ENCODE data around the gene SHISA7. TPM values are rescaled to one million over a fixed set of nuclear protein-coding genes. Genes with fewer than 3 reads are reported as not detected.
A peak's percentile ranks its signal among the peaks of the same experiment; 100 is the strongest.

SHISA7 gene
- not detected for total RNA-seq
- not detected for total RNA-seq (2013)
- 0 to 0.08 (median 0) reads per million in 29 experiments for total RNA-seq

DNA sequence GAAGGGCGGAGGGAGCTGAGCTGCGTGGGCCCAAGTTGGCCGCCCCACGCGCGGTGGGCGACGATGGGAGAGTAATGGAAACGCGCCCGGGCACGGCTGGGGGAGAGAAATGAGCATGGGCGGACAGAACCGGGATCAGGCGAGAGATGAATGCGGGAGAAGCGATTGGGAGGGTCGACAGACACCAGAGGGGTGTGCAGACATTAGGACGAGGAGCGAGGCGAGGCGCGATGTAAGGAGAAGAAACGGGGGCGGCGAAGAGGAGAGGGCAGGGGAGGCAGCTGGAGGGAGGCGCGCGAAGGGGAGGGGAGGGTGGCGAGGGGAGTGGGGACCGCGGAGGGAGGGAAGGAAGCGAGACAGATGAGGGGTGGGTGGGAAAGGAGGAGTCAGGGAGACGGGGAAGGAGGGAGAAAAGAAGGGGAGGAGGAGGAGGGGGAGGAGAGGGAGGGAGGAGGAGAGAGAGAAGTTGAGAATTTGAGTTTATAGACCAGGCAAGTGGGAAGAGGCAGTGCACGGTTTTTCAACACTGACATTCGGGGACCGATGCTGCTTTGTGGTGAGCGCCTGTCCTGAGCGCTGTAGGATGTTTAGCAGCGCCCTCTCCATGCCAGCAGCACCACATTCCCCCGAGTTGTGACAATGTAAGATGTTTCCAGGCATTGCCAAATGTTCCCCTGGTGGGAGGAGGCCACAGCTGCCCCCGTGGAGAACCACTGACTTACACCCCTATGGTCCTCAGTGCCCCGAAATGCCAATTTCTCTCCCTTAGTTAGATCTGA is at the start of gene SHISA7:
Gene SHISA7 (minus strand): TSS at position 256 of the 779 bp plus-strand sequence. CDS start 437 bp downstream, outside the sequence.
- Histone ChIP-seq H3K9me3 (no peaks in the 10 kb centered on the region), H3K27me3 (replicated peaks in 1 of 2; ENCODE audit: control insufficient read depth in 2 of 2, extremely low read depth in 1 of 2, insufficient read depth in 2 of 2, low read length in 1 of 2) (peaks cover 16 to 89% of the 10 kb centered on the region in 2 experiments), H3K4me1 (ENCODE audit: control insufficient read depth in 1 of 2, extremely low read depth in 1 of 2, insufficient read depth in 2 of 2, low read length in 2 of 2) (peaks cover 4 to 29% of the 10 kb centered on the region in 2 experiments), H3K27ac (ENCODE audit: low read length) (no peak within 1 kb of the TSS), H3K4me3 (ENCODE audit: control insufficient read depth in 1 of 2, extremely low read depth in 1 of 2, low read length in 1 of 2) (no peak within 1 kb of the TSS), H3K36me3 (ENCODE audit: control insufficient read depth in 2 of 2, extremely low read depth in 1 of 2, insufficient read depth in 1 of 2, low read length in 1 of 2) (no peaks in the 10 kb centered on the region)
- 3% methylated on average over 33 of the region's 43 CpGs for WGBS (ENCODE audit: insufficient coverage)
- H3K27ac Mint-ChIP-seq: no peak within 1 kb of the TSS
- CTCF ChIA-PET: no interaction called here
- H3K9me3 Mint-ChIP-seq: no peaks in the 10 kb centered on the region
- POLR2A ChIA-PET: no interaction called here
- H3K36me3 Mint-ChIP-seq: no peaks in the 10 kb centered on the region
- ATAC-seq (replicated peaks in 1 of 4): no peak
- peaks cover 53 to 63% of the 10 kb centered on the region in 2 donors for H3K27me3 Mint-ChIP-seq
- peaks cover 19 to 32% (median 28%) of the 10 kb centered on the region in 3 donors for H3K4me1 Mint-ChIP-seq
- H3K4me3 Mint-ChIP-seq: peak within 1 kb of the TSS in 1 of 3 donors; percentile 72
- no peak for DNase-seq

DNA sequence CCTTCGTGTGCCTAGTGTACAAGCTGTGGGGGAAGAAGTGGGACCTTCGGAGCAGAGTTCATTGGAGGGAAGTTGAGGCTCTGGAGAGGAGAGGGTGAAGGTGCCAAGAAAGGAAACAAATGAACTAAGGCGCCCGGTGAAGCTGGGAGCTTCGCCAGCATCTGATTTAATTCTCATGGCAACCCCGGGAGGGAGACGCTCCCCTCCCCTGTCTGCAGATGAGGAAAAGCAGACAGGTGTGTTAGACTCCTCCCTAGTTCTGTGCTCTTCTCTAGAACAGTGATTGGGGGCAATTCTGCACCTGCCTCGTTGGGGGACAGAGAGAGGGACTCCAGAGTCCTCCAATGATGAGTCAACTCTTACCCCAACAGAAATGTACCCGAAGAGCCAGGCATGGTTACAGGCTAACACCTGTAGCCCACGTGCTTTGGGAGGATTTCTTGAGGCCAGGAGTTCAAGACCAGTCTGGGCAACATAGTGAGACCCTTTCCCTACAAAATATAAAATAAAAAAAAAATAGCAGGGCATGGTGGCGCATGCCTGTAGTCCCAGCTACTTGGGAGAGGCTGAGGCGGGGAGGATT is 49.4 kb upstream of the SHISA7 start:
- ChIA-PET CTCF (no interaction called here), POLR2A (no interaction called here)
- no peaks in the 10 kb centered on the region for H3K36me3 Mint-ChIP-seq
- no peak overlapping the region for H3K27ac ChIP-seq (ENCODE audit: low read length)
- peaks cover 0 to 3% (median 0%) of the 10 kb centered on the region in 3 donors for H3K4me1 Mint-ChIP-seq
- H3K9me3 Mint-ChIP-seq: no peaks in the 10 kb centered on the region
- H3K4me1 ChIP-seq (ENCODE audit: control insufficient read depth in 1 of 2, extremely low read depth in 1 of 2, insufficient read depth in 2 of 2, low read length in 2 of 2): peaks cover 0 to 3% of the 10 kb centered on the region in 2 experiments
- H3K4me3 Mint-ChIP-seq: no peak overlapping the region
- peaks cover 4 to 19% of the 10 kb centered on the region in 2 donors for H3K27me3 Mint-ChIP-seq
- no peaks in the 10 kb centered on the region for H3K9me3 ChIP-seq
- ATAC-seq (replicated peaks in 1 of 4) (no peak), DNase-seq (no peak)
- H3K4me3 ChIP-seq (ENCODE audit: control insufficient read depth in 1 of 2, extremely low read depth in 1 of 2, low read length in 1 of 2): no peak overlapping the region
- H3K27ac Mint-ChIP-seq: no peak overlapping the region
- H3K27me3 ChIP-seq (replicated peaks in 1 of 2; ENCODE audit: control insufficient read depth in 2 of 2, extremely low read depth in 1 of 2, insufficient read depth in 2 of 2, low read length in 1 of 2): peaks cover 0 to 49% of the 10 kb centered on the region in 2 experiments
- no peaks in the 10 kb centered on the region for H3K36me3 ChIP-seq (ENCODE audit: control insufficient read depth in 2 of 2, extremely low read depth in 1 of 2, insufficient read depth in 1 of 2, low read length in 1 of 2)
- 34% methylated on average over 4 of the region's 12 CpGs for WGBS (ENCODE audit: insufficient coverage)

DNA sequence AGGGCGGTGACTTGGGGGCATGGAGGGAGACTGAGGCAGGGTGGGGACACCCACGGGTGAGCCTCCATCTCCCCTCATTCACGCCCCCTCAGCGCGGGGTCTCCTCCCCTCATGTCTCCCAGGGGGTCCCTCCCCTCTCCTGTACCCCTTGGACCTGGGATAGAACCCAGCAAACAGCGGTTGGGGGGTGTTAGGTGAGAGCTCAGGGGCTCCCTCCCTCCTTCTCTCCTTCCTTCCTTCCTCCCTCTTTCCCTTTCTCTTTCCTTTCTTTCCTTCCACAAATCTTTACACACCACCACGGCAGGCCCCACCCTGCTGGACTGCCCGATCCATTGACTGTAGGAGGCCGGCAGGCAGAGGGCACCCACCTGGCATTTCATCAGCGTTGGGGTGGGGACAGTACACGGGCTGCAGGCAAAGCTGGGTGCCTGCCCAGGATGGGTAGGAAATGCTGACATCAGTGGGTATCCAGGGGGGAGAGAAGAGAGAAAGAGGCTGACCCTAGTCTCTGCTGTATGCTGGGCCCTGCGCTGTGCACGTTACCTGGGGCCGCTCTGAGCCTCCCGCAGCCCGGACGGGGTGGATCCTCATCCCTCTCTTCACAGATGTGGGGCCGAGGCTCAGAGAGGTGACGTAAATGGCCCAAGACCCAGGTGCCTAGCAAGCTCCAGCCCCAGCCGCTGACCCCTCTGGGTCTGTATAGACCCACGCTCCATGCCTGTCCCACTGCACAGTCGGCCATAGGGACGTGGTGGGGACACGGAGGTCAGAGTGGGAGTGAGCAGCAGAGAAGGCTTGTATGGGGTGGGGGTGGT is 48.7 kb upstream of the SHISA7 start:
- POLR2A ChIA-PET: no interaction called here
- Histone ChIP-seq H3K4me1 (ENCODE audit: control insufficient read depth in 1 of 2, extremely low read depth in 1 of 2, insufficient read depth in 2 of 2, low read length in 2 of 2) (peaks cover 0 to 3% of the 10 kb centered on the region in 2 experiments), H3K27me3 (replicated peaks in 1 of 2; ENCODE audit: control insufficient read depth in 2 of 2, extremely low read depth in 1 of 2, insufficient read depth in 2 of 2, low read length in 1 of 2) (peaks cover 0 to 49% of the 10 kb centered on the region in 2 experiments), H3K27ac (ENCODE audit: low read length) (no peak overlapping the region), H3K9me3 (no peaks in the 10 kb centered on the region), H3K4me3 (ENCODE audit: control insufficient read depth in 1 of 2, extremely low read depth in 1 of 2, low read length in 1 of 2) (no peak overlapping the region), H3K36me3 (ENCODE audit: control insufficient read depth in 2 of 2, extremely low read depth in 1 of 2, insufficient read depth in 1 of 2, low read length in 1 of 2) (no peaks in the 10 kb centered on the region)
- Mint-ChIP-seq H3K4me1 (peaks cover 0 to 3% (median 0%) of the 10 kb centered on the region in 3 donors), H3K27me3 (peaks cover 4 to 19% of the 10 kb centered on the region in 2 donors), H3K27ac (no peak overlapping the region), H3K9me3 (no peaks in the 10 kb centered on the region), H3K4me3 (no peak overlapping the region), H3K36me3 (no peaks in the 10 kb centered on the region)
- 83% methylated on average over 9 of the region's 24 CpGs for WGBS (ENCODE audit: insufficient coverage)
- no peak for ATAC-seq (replicated peaks in 1 of 4)
- CTCF ChIA-PET: interaction anchor here in 1 of 2 donors (0.6 kb wide), 1 partner anchor 39 kb away, joined by 4 read pairs; no protein-coding TSS in a partner anchor
- no peak for DNase-seq

DNA sequence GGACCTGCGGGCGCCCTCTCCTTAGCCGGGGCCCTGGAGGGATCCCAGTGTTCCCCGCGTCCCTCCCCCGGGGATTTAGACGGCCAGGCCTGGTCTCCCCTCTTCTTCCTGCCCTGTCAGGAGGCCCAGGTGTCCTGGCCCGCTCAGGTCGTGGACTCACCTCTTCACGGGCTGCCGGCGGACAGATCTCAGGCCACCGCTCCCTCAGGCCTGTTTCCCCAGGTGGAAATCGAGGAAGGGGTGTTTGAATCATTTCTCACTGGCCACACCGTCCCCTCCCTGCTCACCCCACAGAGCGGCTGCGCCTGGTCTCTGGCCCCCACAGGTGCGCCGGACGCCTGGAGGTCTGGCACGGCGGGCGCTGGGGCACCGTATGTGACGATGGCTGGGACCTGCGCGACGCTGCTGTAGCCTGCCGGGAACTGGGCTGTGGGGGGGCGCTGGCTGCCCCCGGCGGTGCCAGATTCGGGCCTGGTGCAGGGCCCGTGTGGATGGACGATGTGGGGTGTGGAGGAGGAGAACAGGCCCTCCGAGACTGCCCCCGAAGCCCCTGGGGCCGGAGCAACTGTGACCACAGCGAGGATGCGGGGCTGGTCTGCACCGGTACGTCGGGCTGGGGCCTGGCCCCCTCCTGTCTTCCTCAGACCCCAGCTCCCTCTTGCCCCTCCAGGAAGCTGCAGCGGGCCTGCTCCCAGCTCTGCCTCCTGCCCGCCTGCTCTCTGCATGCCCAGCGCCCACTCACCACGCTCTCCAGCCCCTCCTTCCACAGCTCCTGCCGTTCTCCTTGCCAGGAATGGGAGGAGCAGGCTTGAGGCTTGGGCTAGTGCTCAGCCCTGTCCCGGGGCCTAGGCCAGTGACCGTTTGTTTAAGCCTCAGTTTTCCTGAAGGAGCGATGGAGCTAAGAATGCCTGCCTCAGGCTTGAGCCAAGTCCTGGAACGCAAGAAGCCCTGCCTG is 47.7 kb upstream of the SHISA7 start:
- DNase-seq (no peak), ATAC-seq (replicated peaks in 1 of 4) (no peak)
- POLR2A ChIA-PET: interaction anchor here in 1 of 2 donors (0.6 kb wide), 1 partner anchor 86 kb away, joined by 4 read pairs; no protein-coding TSS in a partner anchor
- Histone ChIP-seq H3K9me3 (no peaks in the 10 kb centered on the region), H3K27me3 (replicated peaks in 1 of 2; ENCODE audit: control insufficient read depth in 2 of 2, extremely low read depth in 1 of 2, insufficient read depth in 2 of 2, low read length in 1 of 2) (peaks cover 0 to 49% of the 10 kb centered on the region in 2 experiments), H3K36me3 (ENCODE audit: control insufficient read depth in 2 of 2, extremely low read depth in 1 of 2, insufficient read depth in 1 of 2, low read length in 1 of 2) (no peaks in the 10 kb centered on the region), H3K4me3 (ENCODE audit: control insufficient read depth in 1 of 2, extremely low read depth in 1 of 2, low read length in 1 of 2) (no peak overlapping the region), H3K4me1 (ENCODE audit: control insufficient read depth in 1 of 2, extremely low read depth in 1 of 2, insufficient read depth in 2 of 2, low read length in 2 of 2) (peaks cover 0 to 4% of the 10 kb centered on the region in 2 experiments), H3K27ac (ENCODE audit: low read length) (no peak overlapping the region)
- Mint-ChIP-seq H3K4me3 (no peak overlapping the region), H3K9me3 (no peaks in the 10 kb centered on the region), H3K4me1 (peaks cover 4 to 7% (median 6%) of the 10 kb centered on the region in 3 donors), H3K27me3 (peaks cover 4 to 19% of the 10 kb centered on the region in 2 donors), H3K27ac (no peak overlapping the region), H3K36me3 (no peaks in the 10 kb centered on the region)
- WGBS (ENCODE audit: insufficient coverage): 81% methylated on average over 40 of the region's 52 CpGs
- CTCF ChIA-PET: interaction anchor here in 1 of 2 donors (0.6 kb wide), 1 partner anchor 38 kb away, joined by 4 read pairs; no protein-coding TSS in a partner anchor

DNA sequence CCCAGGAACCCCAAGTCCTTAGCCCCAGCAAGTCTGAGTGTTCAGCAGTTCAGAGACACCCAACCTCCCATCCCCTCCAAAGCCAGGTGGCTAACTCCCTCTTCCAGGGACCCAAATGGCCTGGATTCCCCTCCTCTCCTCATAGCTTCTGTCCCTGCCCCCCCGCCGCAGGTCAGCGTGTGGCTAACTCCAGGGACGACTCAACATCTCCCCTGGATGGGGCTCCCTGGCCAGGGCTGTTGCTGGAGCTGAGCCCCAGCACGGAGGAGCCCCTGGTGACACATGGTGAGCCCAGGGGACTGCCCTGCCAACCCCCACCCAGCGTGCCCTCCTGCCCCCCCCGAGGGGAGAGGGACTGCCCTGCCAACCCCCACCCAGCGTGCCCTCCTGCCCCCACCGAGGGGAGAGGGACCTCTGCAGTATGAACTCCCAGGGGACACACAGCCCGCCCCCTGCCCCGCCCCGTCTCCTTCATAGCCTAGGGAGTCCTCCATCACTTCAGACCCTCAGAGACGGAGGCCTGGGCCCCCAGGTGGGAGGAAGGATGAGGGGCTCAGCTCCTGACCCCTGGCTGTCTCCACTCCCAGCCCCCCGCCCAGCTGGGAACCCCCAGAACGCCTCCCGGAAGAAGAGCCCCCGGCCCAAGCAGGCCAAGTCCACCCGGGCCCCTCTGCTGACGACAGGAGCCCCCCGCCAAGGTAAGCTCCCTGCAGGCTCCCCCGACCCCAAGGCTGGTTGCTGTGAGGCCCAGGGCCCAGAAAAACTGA is 46.8 kb upstream of the SHISA7 start:
- no peak overlapping the region for H3K27ac ChIP-seq (ENCODE audit: low read length)
- 58% methylated on average over 8 of the region's 21 CpGs for WGBS (ENCODE audit: insufficient coverage)
- CTCF ChIA-PET: no interaction called here
- POLR2A ChIA-PET: interaction anchor here in 1 of 2 donors (0.6 kb wide), 1 partner anchor 85 kb away, joined by 4 read pairs; no protein-coding TSS in a partner anchor
- no peak overlapping the region for H3K4me3 Mint-ChIP-seq
- H3K9me3 Mint-ChIP-seq: no peaks in the 10 kb centered on the region
- H3K27ac Mint-ChIP-seq: no peak overlapping the region
- peaks cover 0 to 13% of the 10 kb centered on the region in 2 experiments for H3K4me1 ChIP-seq (ENCODE audit: control insufficient read depth in 1 of 2, extremely low read depth in 1 of 2, insufficient read depth in 2 of 2, low read length in 2 of 2)
- DNase-seq (no peak), ATAC-seq (replicated peaks in 1 of 4) (no peak)
- H3K9me3 ChIP-seq: no peaks in the 10 kb centered on the region
- H3K36me3 Mint-ChIP-seq: no peaks in the 10 kb centered on the region
- H3K27me3 ChIP-seq (replicated peaks in 1 of 2; ENCODE audit: control insufficient read depth in 2 of 2, extremely low read depth in 1 of 2, insufficient read depth in 2 of 2, low read length in 1 of 2): peaks cover 0 to 55% of the 10 kb centered on the region in 2 experiments
- H3K4me1 Mint-ChIP-seq: peaks cover 4 to 11% (median 9%) of the 10 kb centered on the region in 3 donors
- no peak overlapping the region for H3K4me3 ChIP-seq (ENCODE audit: control insufficient read depth in 1 of 2, extremely low read depth in 1 of 2, low read length in 1 of 2)
- H3K27me3 Mint-ChIP-seq: peaks cover 4 to 17% of the 10 kb centered on the region in 2 donors
- no peaks in the 10 kb centered on the region for H3K36me3 ChIP-seq (ENCODE audit: control insufficient read depth in 2 of 2, extremely low read depth in 1 of 2, insufficient read depth in 1 of 2, low read length in 1 of 2)
